Ramos (cell line): Measurements from ENCODE around the gene CHIC1.
"Not testable (repeated sequence)": the region's sequence is repeated elsewhere in the genome, so short reads cannot be mapped to it uniquely, and the experiment has no call there.

Experiments
- in situ Hi-C: fragments of 300-500 bp; cut with MboI; formaldehyde crosslinking; loops from one replicate; pipeline ENCODE4 v1.14.3; 2022; ENCODE audit warnings: low sequenced_read_pairs; ENCODE audit not compliant: unreplicated experiment

CHIC1 gene

DNA sequence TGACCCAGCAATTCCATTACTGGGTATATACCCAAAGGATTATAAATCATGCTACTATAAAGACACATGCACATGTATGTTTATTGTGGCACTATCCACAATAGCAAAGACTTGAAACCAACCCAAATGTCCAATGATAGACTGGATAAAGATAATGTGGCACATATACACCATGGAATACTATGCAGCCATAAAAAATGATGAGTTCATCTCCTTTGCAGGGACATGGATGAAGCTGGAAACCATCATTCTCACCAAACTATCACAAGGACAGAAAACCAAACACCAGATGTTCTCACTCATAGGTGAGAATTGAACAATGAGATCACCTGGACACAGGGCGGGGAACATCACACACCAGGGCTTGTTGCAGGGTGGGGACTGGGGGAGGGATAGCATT, 144.0 kb downstream of the CHIC1 start:
- in situ Hi-C loops, result not testable (repeated sequence)

DNA sequence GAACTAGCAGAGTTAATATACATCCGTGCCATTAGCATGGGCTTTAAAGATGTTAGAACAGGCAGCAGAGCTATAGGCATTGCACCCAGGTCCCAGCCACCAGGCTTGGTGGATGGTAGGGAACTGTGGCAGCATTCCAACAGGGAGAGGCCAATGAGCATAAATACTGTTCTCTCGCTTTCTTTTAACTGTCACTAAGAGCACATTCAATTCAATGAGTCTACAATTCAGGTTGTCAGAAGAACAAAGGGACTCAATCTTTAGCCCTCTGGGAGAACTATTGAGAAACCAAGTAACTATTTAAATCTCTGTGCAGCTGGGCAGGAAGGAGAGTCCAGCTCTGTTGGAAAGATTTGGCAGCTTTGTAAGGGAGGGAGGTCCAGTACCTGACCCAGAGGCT, 165.6 kb downstream of the CHIC1 start:
- in situ Hi-C loops, result no loop called here
